ENCODE results near the gene SLC6A3.

SLC6A3 gene

DNA sequence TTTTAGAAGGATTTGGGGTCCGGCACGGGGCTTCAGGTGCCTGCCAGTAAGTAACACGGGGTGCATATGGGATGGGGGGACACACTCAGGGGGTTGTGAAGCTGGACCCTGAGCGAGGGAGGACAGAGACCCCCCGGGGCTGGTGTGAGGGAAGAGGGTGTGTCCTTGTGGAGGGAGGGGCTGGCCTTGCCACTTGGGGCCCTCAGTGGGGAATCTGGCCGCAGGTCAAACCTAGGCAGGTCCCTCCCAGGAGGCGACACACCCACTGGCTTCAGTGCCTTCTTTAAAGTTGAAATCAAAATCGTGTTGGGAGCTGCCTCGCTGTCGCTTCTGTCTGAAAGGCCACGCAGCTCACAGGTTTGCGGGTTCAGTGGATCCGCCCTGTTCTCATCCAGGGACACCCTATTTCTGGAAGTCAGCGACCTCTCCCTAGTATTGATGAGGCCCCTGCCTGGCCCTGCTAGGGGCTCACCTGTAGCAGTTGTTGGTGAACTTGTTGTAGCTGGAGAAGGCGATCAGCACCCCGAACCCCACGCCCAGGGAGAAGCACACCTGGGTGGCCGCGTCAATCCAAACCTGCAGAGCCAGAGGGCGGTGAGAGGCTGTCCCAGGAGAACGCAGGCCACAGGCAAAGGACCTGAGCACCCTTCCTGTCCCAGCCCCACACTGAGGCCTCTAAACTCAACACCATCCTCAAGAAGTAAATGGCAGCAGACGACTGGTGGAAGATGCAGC is 29.4 kb downstream of the SLC6A3 start:
- H3K4me1 ChIP-seq (ENCODE audit: insufficient read depth, low read length, poor library complexity, severe bottlenecking): no peaks in the 10 kb centered on the region

GRCh38 chr5:1415059-1415425 is 30.2 kb downstream of the SLC6A3 start:
- Histone ChIP-seq H3K4me3 (ENCODE audit: low read length, poor library complexity, severe bottlenecking) (no peak overlapping the region), H3K4me1 (ENCODE audit: insufficient read depth, low read length, poor library complexity, severe bottlenecking) (no peaks in the 10 kb centered on the region), H3K4me2 (ENCODE audit: low read depth, low read length, poor library complexity, severe bottlenecking) (no peak overlapping the region), H2AFZ (ENCODE audit: low read length) (no peak overlapping the region), H3K79me2 (ENCODE audit: insufficient read depth, low read length) (no peaks in the 10 kb centered on the region), H4K20me1 (ENCODE audit: insufficient read depth, low read length, poor library complexity, severe bottlenecking) (no peaks in the 10 kb centered on the region), H3K9me2 (replicated peaks; ENCODE audit: low read depth, low read length) (no peaks in the 10 kb centered on the region), H3K9me3 (ENCODE audit: insufficient read depth, low read depth, low read length) (0 out of 2 replicates have a peak, but pooled peaks cover 2% of the 10 kb centered on the region), H3F3A (ENCODE audit: low read depth) (no peaks in the 10 kb centered on the region), H3K9ac (ENCODE audit: low read depth, low read length, poor library complexity, severe bottlenecking) (no peak overlapping the region), H3K36me3 (ENCODE audit: insufficient read depth, low read length) (no peaks in the 10 kb centered on the region), H3K27me3 (ENCODE audit: insufficient read depth, low read length, poor library complexity, severe bottlenecking) (no peaks in the 10 kb centered on the region)
- TF ChIP-seq, protein P1, sequence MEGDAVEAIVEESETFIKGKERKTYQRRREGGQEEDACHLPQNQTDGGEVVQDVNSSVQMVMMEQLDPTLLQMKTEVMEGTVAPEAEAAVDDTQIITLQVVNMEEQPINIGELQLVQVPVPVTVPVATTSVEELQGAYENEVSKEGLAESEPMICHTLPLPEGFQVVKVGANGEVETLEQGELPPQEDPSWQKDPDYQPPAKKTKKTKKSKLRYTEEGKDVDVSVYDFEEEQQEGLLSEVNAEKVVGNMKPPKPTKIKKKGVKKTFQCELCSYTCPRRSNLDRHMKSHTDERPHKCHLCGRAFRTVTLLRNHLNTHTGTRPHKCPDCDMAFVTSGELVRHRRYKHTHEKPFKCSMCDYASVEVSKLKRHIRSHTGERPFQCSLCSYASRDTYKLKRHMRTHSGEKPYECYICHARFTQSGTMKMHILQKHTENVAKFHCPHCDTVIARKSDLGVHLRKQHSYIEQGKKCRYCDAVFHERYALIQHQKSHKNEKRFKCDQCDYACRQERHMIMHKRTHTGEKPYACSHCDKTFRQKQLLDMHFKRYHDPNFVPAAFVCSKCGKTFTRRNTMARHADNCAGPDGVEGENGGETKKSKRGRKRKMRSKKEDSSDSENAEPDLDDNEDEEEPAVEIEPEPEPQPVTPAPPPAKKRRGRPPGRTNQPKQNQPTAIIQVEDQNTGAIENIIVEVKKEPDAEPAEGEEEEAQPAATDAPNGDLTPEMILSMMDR (conservative IDR thresholded peaks at IDR 0.05; ENCODE audit: low read length): no peak
- TF ChIP-seq EZH2phosphoT487 (IDR thresholded peaks at IDR 0.05; ENCODE audit: borderline replicate concordance): no peak

More for the DNA sequence above, 29.4 kb downstream of the SLC6A3 start:
- no peak overlapping the region for H3K4me2 ChIP-seq (ENCODE audit: low read depth, low read length, poor library complexity, severe bottlenecking)
- no peak overlapping the region for H3K9ac ChIP-seq (ENCODE audit: low read depth, low read length, poor library complexity, severe bottlenecking)
- H3K27me3 ChIP-seq (ENCODE audit: insufficient read depth, low read length, poor library complexity, severe bottlenecking): no peaks in the 10 kb centered on the region
- H3K36me3 ChIP-seq (ENCODE audit: insufficient read depth, low read length): no peaks in the 10 kb centered on the region
- H3K4me3 ChIP-seq (ENCODE audit: low read length, poor library complexity, severe bottlenecking): no peak overlapping the region
- no peaks in the 10 kb centered on the region for H3F3A ChIP-seq (ENCODE audit: low read depth)
- no peaks in the 10 kb centered on the region for H4K20me1 ChIP-seq (ENCODE audit: insufficient read depth, low read length, poor library complexity, severe bottlenecking)
- H2AFZ ChIP-seq (ENCODE audit: low read length): no peak overlapping the region
- no peaks in the 10 kb centered on the region for H3K79me2 ChIP-seq (ENCODE audit: insufficient read depth, low read length)
- TF ChIP-seq, protein P1 (conservative IDR thresholded peaks at IDR 0.05; ENCODE audit: low read length): no peak
- no peak for TF ChIP-seq EZH2phosphoT487 (IDR thresholded peaks at IDR 0.05; ENCODE audit: borderline replicate concordance)
- H3K9me3 ChIP-seq (ENCODE audit: insufficient read depth, low read depth, low read length): 0 out of 2 replicates have a peak, but pooled peaks cover 3% of the 10 kb centered on the region
- H3K9me2 ChIP-seq (replicated peaks; ENCODE audit: low read depth, low read length): no peaks in the 10 kb centered on the region

DNA sequence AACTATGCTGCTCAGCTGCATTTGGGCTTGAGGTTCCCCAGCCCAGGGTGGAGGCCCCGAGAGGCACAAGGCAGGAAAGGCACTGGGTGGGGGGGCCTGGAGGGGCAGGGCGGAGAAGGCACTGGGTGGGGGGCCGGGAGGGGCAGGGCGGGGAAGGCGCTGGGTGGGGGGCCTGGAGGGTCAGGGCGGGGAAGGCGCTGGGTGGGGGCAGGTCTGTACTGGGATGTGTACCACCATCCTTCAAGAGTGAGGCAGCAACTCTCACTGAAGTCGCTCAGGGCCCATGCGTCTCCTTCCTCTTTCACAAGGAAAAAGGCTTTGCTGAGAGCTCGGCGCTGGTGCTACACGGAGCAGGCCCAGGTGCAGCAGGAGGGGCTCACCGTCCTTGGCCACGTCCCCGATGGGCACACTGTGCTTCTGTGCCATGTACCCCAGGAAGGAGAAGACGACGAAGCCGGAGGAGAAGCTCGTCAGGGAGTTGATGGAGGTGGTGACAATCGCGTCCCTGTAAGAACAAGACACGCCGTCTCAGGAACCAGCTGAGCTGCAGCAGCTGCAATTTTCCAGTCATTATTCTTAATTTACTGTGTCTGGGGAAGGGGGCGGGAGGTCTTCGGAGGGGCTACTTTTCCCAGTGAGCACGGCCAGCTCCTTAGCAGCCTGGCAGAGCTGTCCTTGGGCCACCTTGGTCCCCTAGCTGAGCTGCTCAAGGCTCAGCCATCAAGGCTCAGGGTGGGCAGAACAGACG is 30.8 kb downstream of the SLC6A3 start:
- Histone ChIP-seq H3K9me3 (ENCODE audit: insufficient read depth, low read depth, low read length) (no peaks in the 10 kb centered on the region), H3K4me3 (ENCODE audit: low read length, poor library complexity, severe bottlenecking) (no peak overlapping the region), H3K4me2 (ENCODE audit: low read depth, low read length, poor library complexity, severe bottlenecking) (no peak overlapping the region), H3K36me3 (ENCODE audit: insufficient read depth, low read length) (no peaks in the 10 kb centered on the region), H3K9ac (ENCODE audit: low read depth, low read length, poor library complexity, severe bottlenecking) (no peak overlapping the region), H3K27me3 (ENCODE audit: insufficient read depth, low read length, poor library complexity, severe bottlenecking) (no peaks in the 10 kb centered on the region), H3F3A (ENCODE audit: low read depth) (no peaks in the 10 kb centered on the region), H3K4me1 (ENCODE audit: insufficient read depth, low read length, poor library complexity, severe bottlenecking) (no peaks in the 10 kb centered on the region), H4K20me1 (ENCODE audit: insufficient read depth, low read length, poor library complexity, severe bottlenecking) (no peaks in the 10 kb centered on the region), H3K9me2 (replicated peaks; ENCODE audit: low read depth, low read length) (no peaks in the 10 kb centered on the region), H2AFZ (ENCODE audit: low read length) (no peak overlapping the region), H3K79me2 (ENCODE audit: insufficient read depth, low read length) (no peaks in the 10 kb centered on the region)
- no peak for TF ChIP-seq EZH2phosphoT487 (IDR thresholded peaks at IDR 0.05; ENCODE audit: borderline replicate concordance)
- TF ChIP-seq, protein P1 (conservative IDR thresholded peaks at IDR 0.05; ENCODE audit: low read length): no peak
